Cerebellar nuclear complex (tissue), 1 donor: Measurements from ENCODE around the gene ROBO2.
A peak's percentile ranks its signal among the peaks of the same experiment; 100 is the strongest.

ENCODE experiments used
- DNase-seq, 2 experiments: peaks; one replicate each; lab custom pipeline; 2025; lab: John Stamatoyannopoulos, UW

Gene ROBO2

GRCh38 chr3:77190374-77190773, 150.5 kb downstream of the ROBO2 start:
- no peak for DNase-seq

- DNase-seq: no peak
These were observed 151.1 kb downstream of the ROBO2 start for GRCh38 chr3:77191014-77191413.

- no peak for DNase-seq
These were observed 151.7 kb downstream of the ROBO2 start for GRCh38 chr3:77191640-77192039.

- no peak for DNase-seq
These were observed 156.1 kb downstream of the ROBO2 start for GRCh38 chr3:77195766-77196545.

GRCh38 chr3:77197408-77197807, 157.5 kb downstream of the ROBO2 start:
- no peak for DNase-seq

- DNase-seq: no peak
These were observed 164.0 kb downstream of the ROBO2 start for GRCh38 chr3:77203851-77204250.

GRCh38 chr3:77204788-77205187, 164.9 kb downstream of the ROBO2 start:
- DNase-seq: no peak

- DNase-seq: no peak
These were observed 167.9 kb downstream of the ROBO2 start for GRCh38 chr3:77207753-77208152.

- DNase-seq: no peak
These were observed 182.8 kb downstream of the ROBO2 start for GRCh38 chr3:77222701-77223100.

GRCh38 chr3:77227567-77227966, 187.7 kb downstream of the ROBO2 start:
- no peak for DNase-seq

- DNase-seq: no peak
These were observed 192.7 kb downstream of the ROBO2 start for GRCh38 chr3:77232557-77232956.

- no peak for DNase-seq
These were observed 194.1 kb downstream of the ROBO2 start for GRCh38 chr3:77234004-77234403.

- DNase-seq: no peak
These were observed 196.2 kb downstream of the ROBO2 start for GRCh38 chr3:77236118-77236517.

- DNase-seq: no peak
These were observed 200.3 kb downstream of the ROBO2 start for GRCh38 chr3:77240072-77240650.

GRCh38 chr3:77242371-77242770, 202.5 kb downstream of the ROBO2 start:
- no peak for DNase-seq

GRCh38 chr3:77244981-77245380, 205.1 kb downstream of the ROBO2 start:
- no peak for DNase-seq

- no peak for DNase-seq
These were observed 207.2 kb downstream of the ROBO2 start for GRCh38 chr3:77247061-77247460.

- DNase-seq: no peak
These were observed 207.9 kb downstream of the ROBO2 start for GRCh38 chr3:77247817-77248216.

GRCh38 chr3:77248420-77248819, 208.5 kb downstream of the ROBO2 start:
- no peak for DNase-seq

GRCh38 chr3:77251136-77251535, 211.2 kb downstream of the ROBO2 start:
- DNase-seq: no peak

GRCh38 chr3:77254967-77255831, 215.3 kb downstream of the ROBO2 start:
- peak in 1 of 2 experiments; percentile 6 for DNase-seq

- no peak for DNase-seq
These were observed 216.9 kb downstream of the ROBO2 start for GRCh38 chr3:77256584-77257503.
